ENCODE results near the gene SMURF1. TPM values are rescaled to one million over a fixed set of nuclear protein-coding genes. Genes with fewer than 3 reads are reported as not detected.

Gene SMURF1
- total RNA-seq, 4 donors from 2014 or later, result 26.8 to 44.7 (median 31.5) TPM

DNA sequence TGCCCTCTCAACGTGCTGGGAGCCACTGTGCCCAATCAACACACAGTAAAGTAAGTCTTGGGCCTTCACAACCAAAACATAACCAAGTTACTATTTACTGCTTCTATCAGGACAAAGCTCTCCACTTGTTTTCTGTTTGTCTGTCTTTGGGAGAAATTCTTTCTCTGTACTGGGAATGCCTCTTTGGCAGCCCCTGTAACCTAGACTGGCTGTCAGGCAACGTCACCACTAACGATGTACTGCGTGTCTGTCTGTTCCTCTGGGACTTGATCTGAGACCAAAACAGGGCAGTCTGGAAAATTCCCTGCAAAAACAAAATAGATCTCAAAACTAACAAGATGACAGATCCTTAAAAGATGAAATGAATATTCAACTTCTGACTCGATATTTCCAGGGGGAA is 113.0 kb downstream of the SMURF1 start:
- H3K4me3 ChIP-seq (ENCODE audit: low read depth, poor library complexity, severe bottlenecking), result no peak overlapping the region
- DNase-seq (ENCODE audit: low spot score in 2 of 2), result peak in 1 of 2 donors; percentile 46
- intact Hi-C loops (cut with DNase I; ENCODE audit: low total_unique reads), result no loop called here
- TF ChIP-seq, protein P1, sequence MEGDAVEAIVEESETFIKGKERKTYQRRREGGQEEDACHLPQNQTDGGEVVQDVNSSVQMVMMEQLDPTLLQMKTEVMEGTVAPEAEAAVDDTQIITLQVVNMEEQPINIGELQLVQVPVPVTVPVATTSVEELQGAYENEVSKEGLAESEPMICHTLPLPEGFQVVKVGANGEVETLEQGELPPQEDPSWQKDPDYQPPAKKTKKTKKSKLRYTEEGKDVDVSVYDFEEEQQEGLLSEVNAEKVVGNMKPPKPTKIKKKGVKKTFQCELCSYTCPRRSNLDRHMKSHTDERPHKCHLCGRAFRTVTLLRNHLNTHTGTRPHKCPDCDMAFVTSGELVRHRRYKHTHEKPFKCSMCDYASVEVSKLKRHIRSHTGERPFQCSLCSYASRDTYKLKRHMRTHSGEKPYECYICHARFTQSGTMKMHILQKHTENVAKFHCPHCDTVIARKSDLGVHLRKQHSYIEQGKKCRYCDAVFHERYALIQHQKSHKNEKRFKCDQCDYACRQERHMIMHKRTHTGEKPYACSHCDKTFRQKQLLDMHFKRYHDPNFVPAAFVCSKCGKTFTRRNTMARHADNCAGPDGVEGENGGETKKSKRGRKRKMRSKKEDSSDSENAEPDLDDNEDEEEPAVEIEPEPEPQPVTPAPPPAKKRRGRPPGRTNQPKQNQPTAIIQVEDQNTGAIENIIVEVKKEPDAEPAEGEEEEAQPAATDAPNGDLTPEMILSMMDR (IDR thresholded peaks at IDR 0.05), result no peak
- TF ChIP-seq POLR2A (IDR thresholded peaks at IDR 0.05), result no peak
- 63 to 65% methylated on average over 5 of the region's 5 CpGs for WGBS, 2 donors

DNA sequence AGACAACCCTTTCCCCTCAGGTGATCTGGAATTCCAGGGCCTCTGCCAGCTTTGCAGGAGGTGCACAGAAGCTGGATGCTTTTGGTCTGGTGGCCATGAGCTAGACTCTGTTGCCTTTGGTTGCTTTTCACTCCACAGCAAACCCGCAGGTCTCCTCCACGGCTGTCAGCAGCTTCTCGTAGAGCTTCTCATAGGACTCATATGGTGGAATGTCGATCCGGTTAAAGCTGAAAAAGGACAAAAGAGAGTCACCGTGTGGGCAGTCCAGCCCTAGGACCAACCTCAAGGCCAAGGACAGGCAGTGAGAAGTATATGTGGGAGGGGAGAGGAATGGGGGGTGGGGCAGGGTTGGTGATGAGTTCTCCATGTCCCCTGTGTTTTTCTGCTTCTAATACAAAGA is 113.5 kb downstream of the SMURF1 start:
- TF ChIP-seq POLR2A (IDR thresholded peaks at IDR 0.05), result no peak
- TF ChIP-seq, protein P1 (IDR thresholded peaks at IDR 0.05), result no peak
- intact Hi-C loops (cut with DNase I; ENCODE audit: low total_unique reads), result no loop called here
- 91 to 94% methylated on average over 6 of the region's 6 CpGs for WGBS, 2 donors
- H3K4me3 ChIP-seq (ENCODE audit: low read depth, poor library complexity, severe bottlenecking), result no peak overlapping the region
- no peak for DNase-seq (ENCODE audit: low spot score in 2 of 2)

DNA sequence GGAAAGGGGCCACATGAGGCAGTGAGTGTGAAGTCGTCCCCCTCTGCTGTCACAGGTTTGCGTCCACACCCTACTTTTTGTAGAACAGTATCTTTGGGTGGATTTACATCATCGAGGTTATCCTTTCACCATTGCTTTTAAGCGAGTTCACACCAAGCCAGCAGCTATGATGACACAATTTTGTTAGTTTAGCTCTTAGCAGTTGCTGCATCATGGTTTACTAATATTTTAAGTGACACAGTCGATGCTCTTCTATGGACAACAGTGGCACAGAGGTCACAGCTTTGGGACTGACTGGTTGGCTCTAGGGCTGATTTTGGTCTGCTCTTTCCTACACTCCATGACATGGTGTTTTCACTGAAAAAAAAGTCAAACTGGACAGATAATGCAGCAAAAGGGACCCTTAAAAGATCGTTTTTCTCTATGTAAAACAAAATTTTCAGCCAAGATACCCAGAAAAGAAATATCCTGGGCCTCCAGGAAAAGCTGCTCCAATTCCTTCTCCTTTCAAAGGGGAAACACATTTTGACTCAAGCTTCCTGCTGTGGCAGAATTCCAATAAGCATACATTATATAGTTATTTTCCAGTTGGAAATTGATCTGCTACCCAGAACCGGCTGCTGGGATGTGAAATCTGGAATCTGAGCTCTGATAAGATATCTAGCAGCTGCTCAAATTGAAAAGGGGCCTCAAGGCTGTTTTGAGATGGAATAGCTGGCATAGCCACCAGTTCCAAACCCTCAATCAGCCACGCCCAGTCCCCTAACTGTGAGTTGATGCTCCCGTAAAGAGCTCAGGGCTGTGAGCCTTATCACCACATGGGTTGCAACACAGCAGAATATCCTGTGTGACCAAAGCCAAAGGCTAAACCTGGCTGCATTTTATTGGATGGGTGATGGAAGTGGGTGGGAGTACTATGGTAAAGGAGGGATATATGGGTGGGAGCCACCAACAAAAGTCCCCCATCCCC is 114.2 kb downstream of the SMURF1 start:
- TF ChIP-seq POLR2A (IDR thresholded peaks at IDR 0.05), result no peak
- TF ChIP-seq, protein P1 (IDR thresholded peaks at IDR 0.05), result no peak
- WGBS, 2 donors, result 84 to 88% methylated on average over 9 of the region's 9 CpGs
- no peak overlapping the region for H3K4me3 ChIP-seq (ENCODE audit: low read depth, poor library complexity, severe bottlenecking)
- intact Hi-C loops (cut with DNase I; ENCODE audit: low total_unique reads), result no loop called here
- DNase-seq (ENCODE audit: low spot score in 2 of 2), result peak in 1 of 2 donors; percentile 49

DNA sequence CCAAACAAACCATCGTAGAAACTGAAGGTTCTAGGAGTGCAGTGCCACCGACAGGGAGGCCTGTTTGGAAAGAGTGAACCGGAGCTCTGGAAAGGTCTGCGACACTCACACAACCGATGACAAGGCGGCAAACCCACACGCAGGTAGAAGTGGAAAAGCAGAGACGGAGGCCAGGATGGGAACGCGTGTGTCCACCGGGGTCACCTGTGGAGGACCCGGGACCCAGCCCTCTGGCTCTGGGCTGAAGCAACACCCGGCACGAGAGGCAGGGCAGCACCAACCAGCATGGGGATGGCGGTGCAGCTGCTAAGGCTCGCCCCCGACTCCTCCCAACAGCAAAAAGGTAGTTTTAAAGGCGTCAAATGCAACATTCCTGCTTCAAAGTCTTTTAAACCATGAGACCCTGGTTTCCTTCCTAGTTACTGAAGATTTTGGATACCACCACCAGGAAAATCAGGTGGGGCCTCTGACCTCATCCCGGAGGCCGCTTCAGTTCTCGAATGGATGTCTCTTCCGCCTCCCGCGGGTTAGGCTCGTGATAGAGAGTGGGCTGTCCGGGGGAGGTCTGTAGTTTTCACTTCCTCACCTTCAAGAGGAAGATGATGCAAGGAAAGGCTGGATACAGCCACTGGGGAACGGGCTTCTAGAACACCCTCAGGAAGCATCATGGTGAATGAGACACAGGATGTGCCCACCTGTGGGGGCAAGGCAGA is 115.5 kb downstream of the SMURF1 start:
- no peak overlapping the region for H3K4me3 ChIP-seq (ENCODE audit: low read depth, poor library complexity, severe bottlenecking)
- intact Hi-C loops (cut with DNase I; ENCODE audit: low total_unique reads), result no loop called here
- TF ChIP-seq, protein P1 (IDR thresholded peaks at IDR 0.05), result no peak
- TF ChIP-seq POLR2A (IDR thresholded peaks at IDR 0.05), result no peak
- DNase-seq (ENCODE audit: low spot score in 2 of 2), result peak in 1 of 2 donors; percentile 75
- WGBS, 2 donors, result 93 to 94% methylated on average over 27 of the region's 27 CpGs

DNA sequence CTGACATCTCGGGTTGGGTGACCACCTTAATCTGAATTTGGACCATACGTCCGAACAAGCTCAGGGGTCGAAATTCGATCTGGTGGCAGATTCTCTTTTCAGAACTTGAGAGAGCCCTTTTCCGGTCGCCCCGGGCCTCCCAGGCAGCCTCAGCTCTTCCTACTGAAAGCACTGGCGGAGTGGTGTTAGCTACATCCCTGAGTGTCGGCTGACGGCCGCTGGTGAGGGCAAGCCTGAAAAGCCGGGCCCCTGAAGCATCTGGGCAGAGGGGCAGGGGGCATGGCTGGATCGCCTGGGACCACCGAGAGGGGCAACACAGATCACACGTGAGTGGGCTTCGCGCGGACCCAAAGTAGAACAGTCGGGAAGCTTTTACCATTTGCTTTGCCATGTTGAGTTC is 116.1 kb downstream of the SMURF1 start:
- WGBS, 2 donors, result 94 to 95% methylated on average over 19 to 20 of the region's 20 CpGs
- DNase-seq (ENCODE audit: low spot score in 2 of 2), result peak in 1 of 2 donors; percentile 70
- H3K4me3 ChIP-seq (ENCODE audit: low read depth, poor library complexity, severe bottlenecking), result no peak overlapping the region
- intact Hi-C loops (cut with DNase I; ENCODE audit: low total_unique reads), result no loop called here
- TF ChIP-seq, protein P1 (IDR thresholded peaks at IDR 0.05), result no peak
- no peak for TF ChIP-seq POLR2A (IDR thresholded peaks at IDR 0.05)
